Measurements from ENCODE around the gene PTCHD1.

Gene PTCHD1

DNA sequence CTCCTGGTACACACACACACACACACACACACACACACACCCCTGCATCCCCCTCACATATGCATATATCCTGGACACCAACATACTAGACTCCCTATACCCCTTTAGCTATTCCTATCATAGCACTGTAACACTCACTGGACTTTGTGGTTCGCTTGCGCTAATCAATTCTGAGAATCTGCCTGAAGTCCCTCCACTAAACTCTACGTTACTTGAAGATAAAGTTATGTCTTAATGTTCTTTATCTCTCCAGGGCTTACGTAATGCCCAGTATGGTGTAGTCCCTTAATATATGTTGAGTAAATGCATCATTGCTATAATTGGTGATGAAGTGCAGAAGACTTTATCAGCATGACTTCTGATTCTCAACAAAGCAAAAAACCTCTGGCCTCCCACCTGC is 32.3 kb downstream of the PTCHD1 start:
- no peak for DNase-seq (ENCODE audit: low read depth)
- TF ChIP-seq CTCF (IDR thresholded peaks at IDR 0.05; ENCODE audit: low read depth, low read length) (no peak), MAX (IDR thresholded peaks at IDR 0.05; ENCODE audit: low read depth, low read length) (no peak), POLR2A (IDR thresholded peaks at IDR 0.05; ENCODE audit: extremely low read depth, insufficient read length) (no peak), MYC (IDR thresholded peaks at IDR 0.05; ENCODE audit: low read depth, low read length) (no peak)
- no peak overlapping the region for H3K4me3 ChIP-seq (ENCODE audit: low read depth, low read length)

DNA sequence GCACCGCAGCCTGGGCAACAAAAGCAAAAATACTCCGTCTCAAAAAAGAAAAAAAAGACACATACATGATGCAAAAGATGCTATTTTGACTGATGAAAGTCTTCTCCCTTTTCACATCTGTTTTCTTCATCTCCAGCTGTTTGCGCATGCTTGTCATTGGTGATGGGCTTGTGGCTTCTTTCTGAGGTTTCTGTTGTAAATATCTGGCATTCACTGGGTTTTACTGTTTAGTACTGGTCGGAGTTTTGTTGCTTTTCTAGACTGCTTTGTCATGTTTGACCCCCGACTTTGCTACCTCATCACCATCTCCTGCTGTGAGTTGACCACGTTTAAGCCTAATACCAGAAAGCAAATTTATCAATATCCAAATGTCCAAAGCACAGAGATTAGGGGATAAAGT is 34.4 kb downstream of the PTCHD1 start:
- no peak overlapping the region for H3K4me3 ChIP-seq (ENCODE audit: low read depth, low read length)
- no peak for DNase-seq (ENCODE audit: low read depth)
- TF ChIP-seq MAX (IDR thresholded peaks at IDR 0.05; ENCODE audit: low read depth, low read length) (no peak), POLR2A (IDR thresholded peaks at IDR 0.05; ENCODE audit: extremely low read depth, insufficient read length) (no peak), CTCF (IDR thresholded peaks at IDR 0.05; ENCODE audit: low read depth, low read length) (no peak), MYC (IDR thresholded peaks at IDR 0.05; ENCODE audit: low read depth, low read length) (no peak)

- no peak for DNase-seq (ENCODE audit: low read depth)
- no peak overlapping the region for H3K4me3 ChIP-seq (ENCODE audit: low read depth, low read length)
- TF ChIP-seq POLR2A (IDR thresholded peaks at IDR 0.05; ENCODE audit: extremely low read depth, insufficient read length) (no peak), MYC (IDR thresholded peaks at IDR 0.05; ENCODE audit: low read depth, low read length) (no peak), CTCF (IDR thresholded peaks at IDR 0.05; ENCODE audit: low read depth, low read length) (no peak), MAX (IDR thresholded peaks at IDR 0.05; ENCODE audit: low read depth, low read length) (no peak)
Observed at GRCh38 chrX:23372220-23372902, 37.7 kb downstream of the PTCHD1 start.

DNA sequence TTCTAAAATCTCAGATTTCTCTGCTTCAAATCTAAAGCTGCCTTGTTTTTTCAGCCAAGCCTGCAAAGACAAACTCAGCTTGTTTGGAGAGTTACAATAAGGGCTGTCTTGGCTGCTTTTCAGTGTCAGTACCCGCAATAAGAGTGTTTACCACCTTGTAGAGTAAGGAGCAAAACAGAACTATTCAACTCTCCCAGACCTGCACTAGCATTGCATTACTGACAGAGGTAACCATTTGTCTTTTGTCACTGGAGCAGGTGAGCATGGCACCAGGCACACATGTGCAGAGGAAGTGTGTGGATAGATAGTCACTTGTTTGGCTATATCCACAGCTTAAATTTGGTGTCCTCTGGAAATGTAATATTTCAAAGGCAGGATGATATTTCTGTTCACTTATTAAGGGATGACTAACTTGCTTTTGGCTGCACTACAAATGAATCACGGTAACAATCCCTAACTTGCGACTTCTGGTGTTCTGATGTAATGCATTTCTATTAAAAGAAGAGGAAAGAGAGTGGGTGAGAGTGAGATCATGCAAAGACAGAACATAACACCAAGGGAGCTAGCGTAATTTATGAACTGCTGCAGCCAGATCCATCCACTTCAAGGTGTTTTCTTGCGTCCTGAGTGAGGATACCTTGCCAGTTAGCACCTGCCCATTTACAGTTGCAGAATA is 38.6 kb downstream of the PTCHD1 start:
- no peak overlapping the region for H3K4me3 ChIP-seq (ENCODE audit: low read depth, low read length)
- no peak for TF ChIP-seq MYC (IDR thresholded peaks at IDR 0.05; ENCODE audit: low read depth, low read length)
- TF ChIP-seq CTCF (IDR thresholded peaks at IDR 0.05; ENCODE audit: low read depth, low read length): no peak
- TF ChIP-seq MAX (IDR thresholded peaks at IDR 0.05; ENCODE audit: low read depth, low read length): no peak
- TF ChIP-seq POLR2A (IDR thresholded peaks at IDR 0.05; ENCODE audit: extremely low read depth, insufficient read length): no peak
- no peak for DNase-seq (ENCODE audit: low read depth)

GRCh38 chrX:23374291-23374690 is 39.6 kb downstream of the PTCHD1 start:
- TF ChIP-seq MYC (IDR thresholded peaks at IDR 0.05; ENCODE audit: low read depth, low read length) (no peak), CTCF (IDR thresholded peaks at IDR 0.05; ENCODE audit: low read depth, low read length) (no peak), MAX (IDR thresholded peaks at IDR 0.05; ENCODE audit: low read depth, low read length) (no peak), POLR2A (IDR thresholded peaks at IDR 0.05; ENCODE audit: extremely low read depth, insufficient read length) (no peak)
- H3K4me3 ChIP-seq (ENCODE audit: low read depth, low read length): no peak overlapping the region
- DNase-seq (ENCODE audit: low read depth): no peak
